Fibroblast of the conjunctiva (primary cell): ENCODE results near the gene KLK14.

ENCODE experiments used
- DNase-seq: peaks from one replicate; pipeline ENCODE4 v3.0.0-alpha.2; 2010; ENCODE audit warnings: low read depth

Gene KLK14

GRCh38 chr19:51086153-51086850 lies 3.6 kb upstream of the KLK14 start:
- DNase-seq, result no peak

GRCh38 chr19:51084505-51084904 lies 1.8 kb upstream of the KLK14 start:
- no peak for DNase-seq

GRCh38 chr19:51083783-51084182 lies 1.1 kb upstream of the KLK14 start:
- DNase-seq, result no peak

DNA sequence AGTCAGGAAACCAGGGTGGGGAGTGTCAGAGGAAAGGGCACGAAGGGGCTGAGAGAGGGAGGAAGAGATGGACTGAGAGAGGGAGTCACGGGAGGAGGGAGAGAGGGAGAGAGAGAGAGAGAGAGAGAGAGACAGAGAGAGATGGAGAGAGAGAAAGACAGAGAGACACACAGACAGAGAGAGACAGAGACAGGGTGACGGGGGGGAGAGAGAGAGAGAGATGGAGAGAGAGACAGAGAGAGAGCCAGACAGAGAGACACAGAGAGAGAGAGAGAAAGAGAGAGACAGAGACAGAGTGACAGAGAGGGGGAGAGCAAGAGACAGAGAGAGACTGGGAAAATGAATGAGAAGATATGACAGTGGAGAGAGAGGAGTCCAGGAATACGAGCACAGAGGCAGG lies 494 bp upstream of the KLK14 start:
- no peak for DNase-seq

DNA sequence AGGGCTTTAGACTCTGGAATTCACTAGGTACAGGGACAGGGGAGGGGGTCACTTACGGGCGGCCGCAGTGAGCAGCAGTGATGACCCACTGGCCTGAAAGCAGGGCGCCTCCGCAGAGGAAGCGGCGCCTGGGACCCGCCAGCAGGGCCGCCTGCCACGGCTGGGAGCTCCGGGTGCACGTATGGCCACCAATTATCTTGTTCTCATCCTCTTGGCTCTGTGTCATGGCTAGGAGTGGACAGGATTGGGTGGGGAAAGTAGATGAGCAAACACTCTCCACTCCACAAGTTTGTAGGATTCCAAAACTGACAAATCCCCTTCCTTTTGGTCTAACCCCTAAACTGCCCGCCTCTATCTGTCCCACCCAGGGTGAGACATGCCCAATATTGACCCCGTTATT lies 1.2 kb downstream of the KLK14 start:
- no peak for DNase-seq

DNA sequence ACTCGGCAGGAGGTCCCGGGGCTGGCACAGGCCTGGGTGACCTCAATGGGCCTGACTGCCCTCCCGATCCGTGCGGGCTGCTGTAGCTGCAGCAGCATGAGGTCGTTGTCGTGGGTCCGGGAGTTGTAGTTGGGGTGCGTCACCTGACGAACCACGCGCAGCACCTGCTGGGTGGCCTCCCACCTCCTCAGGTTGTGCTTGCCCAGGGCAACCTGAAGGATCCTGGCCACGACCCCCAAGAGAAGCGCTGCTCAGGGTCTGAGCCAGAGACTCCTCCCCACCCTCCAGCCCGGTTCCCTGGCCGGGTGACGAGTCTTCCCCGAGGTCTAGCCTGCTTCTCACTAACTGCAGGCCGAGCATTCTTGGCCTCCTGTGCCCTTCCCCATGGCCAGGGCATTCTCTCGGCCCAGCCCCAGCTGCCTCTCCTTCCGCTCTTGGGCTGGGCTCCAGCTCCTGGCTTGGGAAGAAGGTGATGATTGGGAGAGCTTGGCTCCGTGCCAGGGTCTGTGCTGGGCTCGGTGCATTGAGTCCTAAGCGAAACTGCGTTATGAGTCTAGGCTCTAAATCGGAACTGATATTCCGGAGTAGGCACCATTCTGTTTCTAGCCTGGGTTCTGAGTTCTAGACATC lies 3.1 kb downstream of the KLK14 start:
- no peak for DNase-seq

- no peak for DNase-seq
Observed at GRCh38 chr19:51078731-51079130, 4.0 kb downstream of the KLK14 start.

GRCh38 chr19:51078104-51078503 lies 4.6 kb downstream of the KLK14 start:
- no peak for DNase-seq

DNA sequence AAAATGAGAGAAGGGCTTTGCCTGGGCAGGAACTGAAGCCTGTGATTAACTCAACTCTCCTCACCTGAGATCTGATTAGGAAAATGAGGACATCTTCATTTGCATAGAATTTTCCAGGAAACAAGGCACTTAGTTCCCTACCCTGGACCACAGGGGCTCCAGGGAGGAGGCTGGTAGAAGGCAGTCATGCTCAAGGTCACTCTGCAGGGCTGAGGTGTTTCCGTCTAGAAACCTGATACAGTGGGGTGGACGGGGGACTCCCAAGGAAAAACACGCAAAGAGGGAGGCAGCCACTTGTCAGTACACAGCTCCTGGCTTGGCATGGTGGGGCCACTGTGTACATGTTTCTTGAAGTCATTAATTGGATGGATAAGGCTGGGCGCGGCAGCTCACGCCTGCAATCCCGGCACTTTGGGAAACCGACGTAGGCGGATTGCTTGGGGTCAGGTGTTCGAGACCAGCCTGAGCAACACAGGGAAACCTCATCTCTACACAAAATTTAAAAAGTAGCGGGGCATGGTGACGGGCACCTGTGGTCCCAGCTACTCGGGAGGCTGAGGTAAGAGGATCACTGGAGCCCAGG lies 6.0 kb downstream of the KLK14 start:
- DNase-seq, result no peak

DNA sequence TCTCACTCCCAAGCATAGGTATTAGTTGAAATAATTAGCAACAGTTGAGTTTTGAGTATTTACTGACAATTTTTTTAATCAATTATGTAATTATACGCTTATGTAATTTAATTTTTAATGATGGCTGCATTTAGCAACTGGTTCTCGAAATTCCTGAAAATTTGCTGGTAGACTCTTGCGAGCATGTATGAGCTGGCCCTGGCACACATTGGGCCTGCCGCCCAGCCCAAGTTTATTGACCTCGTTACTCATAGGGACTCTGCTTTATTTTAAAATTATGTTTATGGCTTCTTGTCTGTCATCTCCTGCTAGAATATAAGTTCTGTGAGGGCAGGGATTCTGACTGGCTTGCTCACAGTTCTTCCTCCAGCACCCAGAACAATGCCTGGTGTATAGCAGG lies 6.7 kb downstream of the KLK14 start:
- DNase-seq, result no peak

- no peak for DNase-seq
Observed at GRCh38 chr19:51071095-51071405, 11.6 kb downstream of the KLK14 start.

DNA sequence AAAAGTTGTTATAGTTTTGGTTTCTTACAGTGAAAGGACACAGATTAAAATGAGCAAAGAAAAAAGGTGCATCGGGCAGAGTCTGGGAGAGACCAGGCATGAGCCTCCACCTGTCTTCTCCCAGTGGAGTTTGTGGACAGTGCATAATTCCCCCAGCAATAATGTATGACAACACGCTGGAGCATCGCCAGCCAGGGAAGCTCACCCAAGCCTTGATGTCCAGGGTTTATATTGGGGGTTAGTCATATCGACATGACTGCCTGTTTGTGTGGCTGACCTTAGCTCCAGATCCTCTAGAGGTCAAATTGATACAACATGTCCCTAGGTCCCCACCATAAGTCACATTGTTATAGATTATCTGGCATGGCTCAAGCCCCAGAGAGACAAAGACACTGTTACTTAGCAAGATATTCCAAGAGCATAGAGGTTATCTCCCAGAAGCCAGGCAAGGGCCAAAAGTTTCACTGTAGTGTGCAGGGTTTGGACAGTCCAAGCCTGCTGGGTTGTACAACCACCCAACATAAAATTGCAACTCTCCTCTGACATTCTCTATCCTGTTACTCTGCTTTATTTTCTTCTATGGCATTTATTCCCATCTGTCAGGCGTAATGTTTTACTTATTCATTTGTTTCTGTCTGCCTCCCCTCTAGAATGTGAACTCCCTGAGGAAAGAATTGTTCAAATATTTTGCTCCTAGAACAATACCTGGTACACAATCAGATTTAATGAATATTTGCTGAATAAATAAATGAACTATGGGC lies 12.2 kb downstream of the KLK14 start:
- no peak for DNase-seq

GRCh38 chr19:51066393-51067186 lies 16.1 kb downstream of the KLK14 start:
- no peak for DNase-seq

DNA sequence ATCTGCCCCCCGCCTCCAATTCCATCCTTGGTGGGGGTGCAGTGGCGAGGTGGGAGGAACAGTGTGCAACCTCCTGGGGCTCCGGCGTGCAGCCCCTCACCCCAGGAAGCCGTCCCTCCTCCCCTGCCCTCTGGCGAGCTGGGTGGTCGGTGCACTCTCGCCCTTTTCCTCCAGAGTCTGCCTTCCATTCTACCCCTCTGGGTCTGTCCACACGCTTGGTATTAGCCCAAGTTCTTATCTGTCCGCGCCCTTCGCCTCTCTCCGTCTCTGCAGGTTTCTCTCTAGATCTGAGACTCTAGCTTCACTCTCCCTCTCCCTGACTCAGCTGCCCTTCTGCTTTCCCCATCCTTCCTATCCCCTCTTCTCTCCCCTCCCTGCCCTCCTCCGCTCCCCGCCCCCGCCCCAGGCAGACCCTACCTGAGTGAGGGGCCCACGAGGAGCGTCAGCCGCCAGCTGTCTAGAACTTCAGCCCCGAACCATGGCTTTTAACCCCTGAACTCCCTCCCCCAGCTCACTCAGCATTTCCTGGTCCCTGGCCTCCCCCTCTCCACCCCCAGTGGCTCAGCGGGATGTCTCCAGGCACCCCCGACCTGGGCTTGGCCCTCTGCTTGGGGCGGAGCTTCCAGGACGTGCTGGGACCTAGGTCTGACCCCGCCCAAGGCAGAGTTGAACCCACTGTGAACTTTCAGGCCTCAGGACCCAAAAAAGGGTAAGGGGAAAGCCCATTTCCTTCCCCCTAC lies 17.3 kb downstream of the KLK14 start:
- no peak for DNase-seq

- no peak for DNase-seq
Observed at GRCh38 chr19:51064534-51065220, 18.0 kb downstream of the KLK14 start, which contains the start of gene KLK13. Gene KLK13, minus strand, starts transcription at chr19:51065092. Its CDS starts 25 bp downstream, at chr19:51065067.

DNA sequence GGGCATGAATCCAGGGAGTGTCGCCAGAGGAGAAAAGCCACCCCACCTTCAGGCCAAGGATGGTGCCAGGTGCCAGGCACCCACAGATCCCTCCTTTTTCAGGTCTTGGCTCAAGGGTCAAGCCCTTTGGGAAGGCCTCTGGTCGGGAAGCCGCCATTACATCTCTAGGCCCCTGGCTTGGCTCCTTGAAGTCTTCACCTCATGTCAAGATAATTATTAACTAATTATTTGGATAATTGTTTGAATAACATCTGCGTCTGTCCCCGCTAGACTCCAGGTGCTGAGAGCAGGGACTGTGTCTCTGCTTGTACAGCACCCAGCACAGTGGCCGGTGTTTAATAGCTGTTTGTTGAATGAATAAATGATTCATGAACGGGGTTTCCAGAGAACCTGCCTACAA lies 19.0 kb downstream of the KLK14 start:
- DNase-seq, result no peak

DNA sequence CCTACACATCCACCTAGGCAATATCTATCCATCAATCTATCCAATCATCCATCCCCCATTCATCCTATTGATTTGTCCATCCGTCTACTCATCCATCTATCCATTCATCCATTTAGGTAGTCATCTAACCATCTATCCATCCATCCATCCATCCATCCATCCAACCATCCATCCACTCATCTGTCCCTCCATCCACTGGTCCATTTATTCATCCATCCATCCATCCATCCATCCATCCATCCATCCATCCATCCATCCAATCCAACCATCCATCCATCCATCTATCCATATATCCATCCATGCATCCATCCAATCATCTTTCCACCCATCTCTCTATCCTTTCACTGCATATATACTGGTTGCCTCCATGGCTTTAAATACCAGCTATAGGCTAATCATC lies 21.7 kb downstream of the KLK14 start:
- DNase-seq, result no peak

DNA sequence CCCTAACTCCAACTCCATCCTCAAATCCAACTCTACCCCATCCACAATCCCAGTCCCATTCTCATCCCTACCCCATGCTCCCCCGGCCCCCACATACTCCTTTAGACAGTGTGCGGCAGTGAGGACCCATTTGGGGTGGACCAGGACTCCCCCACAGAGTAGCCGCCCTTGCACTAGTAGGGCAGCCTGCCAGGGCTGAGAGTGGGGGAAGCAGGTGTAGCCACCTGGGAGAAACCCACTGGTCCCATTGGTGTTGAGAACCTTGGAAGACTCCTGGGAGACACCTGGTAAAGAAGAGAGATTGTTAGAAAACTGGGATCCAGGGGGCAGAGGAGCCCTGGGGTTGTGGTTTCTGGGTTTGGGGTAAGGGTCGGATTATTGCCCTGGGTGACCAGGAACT lies 22.4 kb downstream of the KLK14 start:
- DNase-seq, result no peak

DNA sequence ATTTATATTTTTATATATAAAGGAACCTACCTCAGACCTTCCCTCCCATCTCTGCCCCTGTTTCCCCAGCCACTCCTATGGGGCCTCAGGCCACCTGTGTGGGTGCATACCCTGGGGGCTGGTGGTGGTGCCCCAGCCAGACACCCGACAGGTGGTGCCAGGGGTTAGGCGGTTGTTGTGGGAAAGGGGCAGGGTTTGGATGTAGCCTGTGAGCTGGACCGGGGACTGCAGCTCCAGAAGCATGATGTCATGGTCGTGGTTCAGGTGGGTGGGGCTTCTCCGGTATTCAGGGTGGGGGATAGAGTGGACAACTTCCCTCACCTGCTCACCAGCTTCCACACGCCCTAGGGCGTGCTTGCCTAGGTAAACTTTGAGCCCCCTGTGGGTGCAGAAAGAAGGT lies 23.0 kb downstream of the KLK14 start:
- DNase-seq, result no peak

DNA sequence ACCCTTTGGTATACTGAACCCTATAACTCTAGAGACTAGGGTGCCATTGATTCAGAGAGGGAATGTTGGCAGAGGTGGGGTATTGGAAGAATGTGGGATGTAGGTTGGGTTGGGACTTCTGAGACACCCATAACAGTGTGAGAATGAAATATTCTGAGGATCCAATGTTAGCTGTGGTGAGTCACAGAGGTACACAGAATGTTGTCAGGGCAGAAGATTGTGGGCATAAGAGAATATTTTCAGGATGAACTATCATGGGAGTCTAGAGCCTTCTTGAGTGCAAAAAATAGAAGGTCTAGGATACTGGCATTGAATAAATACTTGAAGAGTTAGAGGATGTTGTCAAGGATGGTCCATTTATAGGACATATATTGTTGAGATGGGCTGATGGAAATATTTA lies 26.8 kb downstream of the KLK14 start:
- DNase-seq, result no peak

GRCh38 chr19:51047031-51047335 lies 35.7 kb downstream of the KLK14 start:
- DNase-seq, result no peak
